HG02852 (cell line): ENCODE results near the gene TMEM174.
"Not testable (repeated sequence)": the region's sequence is repeated elsewhere in the genome, so short reads cannot be mapped to it uniquely, and the experiment has no call there.

Source experiments
- ATAC-seq: cut with Tn5 transposase; IDR thresholded peaks from one replicate; pipeline ENCODE4 v1.9.1; 2021; ENCODE audit warnings: mild to moderate bottlenecking, moderate library complexity; ENCODE audit not compliant: unreplicated experiment

Gene TMEM174

GRCh38 chr5:73192370-73192769, 19.4 kb downstream of the TMEM174 start:
- ATAC-seq: no peak

- no peak for ATAC-seq
Measured at GRCh38 chr5:73193592-73193991, 20.6 kb downstream of the TMEM174 start.

GRCh38 chr5:73196201-73196600, 23.2 kb downstream of the TMEM174 start:
- no peak for ATAC-seq

GRCh38 chr5:73197637-73198257, 24.8 kb downstream of the TMEM174 start:
- no peak for ATAC-seq

- no peak for ATAC-seq
Measured at GRCh38 chr5:73198833-73199592, 26.0 kb downstream of the TMEM174 start.

- no peak for ATAC-seq
Measured at GRCh38 chr5:73199671-73200070, 26.7 kb downstream of the TMEM174 start.

GRCh38 chr5:73201547-73202513, 28.8 kb downstream of the TMEM174 start:
- ATAC-seq: no peak

GRCh38 chr5:73204332-73204731, 31.3 kb downstream of the TMEM174 start:
- ATAC-seq: no peak

- no peak for ATAC-seq
Measured at GRCh38 chr5:73204733-73205132, 31.7 kb downstream of the TMEM174 start.

- ATAC-seq: no peak
Measured at GRCh38 chr5:73205305-73205704, 32.3 kb downstream of the TMEM174 start.

GRCh38 chr5:73207239-73207638, 34.2 kb downstream of the TMEM174 start:
- ATAC-seq: not testable (repeated sequence)

GRCh38 chr5:73209075-73209474, 36.1 kb downstream of the TMEM174 start:
- not testable (repeated sequence) for ATAC-seq

- ATAC-seq: not testable (repeated sequence)
Measured at GRCh38 chr5:73212693-73213092, 39.7 kb downstream of the TMEM174 start.

GRCh38 chr5:73213566-73213998, 40.6 kb downstream of the TMEM174 start:
- peak; percentile 84 for ATAC-seq

- no peak for ATAC-seq
Measured at GRCh38 chr5:73214306-73214705, 41.3 kb downstream of the TMEM174 start.

GRCh38 chr5:73214996-73215395, 42.0 kb downstream of the TMEM174 start:
- ATAC-seq: no peak

- ATAC-seq: no peak
Measured at GRCh38 chr5:73215531-73215890, 42.5 kb downstream of the TMEM174 start.

- peak; percentile 50 for ATAC-seq
Measured at GRCh38 chr5:73215891-73216610, 43.1 kb downstream of the TMEM174 start.

GRCh38 chr5:73218552-73219171, 45.7 kb downstream of the TMEM174 start:
- no peak for ATAC-seq

- not testable (repeated sequence) for ATAC-seq
Measured at GRCh38 chr5:73219336-73219735, 46.3 kb downstream of the TMEM174 start.
